HFFc6 (cell line): ENCODE data around the gene DNM1L. TPM values are rescaled to one million over a fixed set of nuclear protein-coding genes. Genes with fewer than 3 reads are reported as not detected.
A peak's percentile ranks its signal among the peaks of the same experiment; 100 is the strongest.

ENCODE experiments used
- DNase-seq: peaks from one replicate; pipeline ENCODE4 v3.0.0-alpha.2; 2018
- H3K27ac Mint-ChIP-seq: 2 replicates; pipeline ENCODE4 v1.8.0; 2020; ENCODE audit warnings: mild to moderate bottlenecking, mixed read lengths
- H3K27me3 Mint-ChIP-seq: 2 replicates; pipeline ENCODE4 v1.8.0; 2021; ENCODE audit warnings: mild to moderate bottlenecking, moderate library complexity, mixed read lengths; ENCODE audit not compliant: insufficient read depth
- H3K36me3 Mint-ChIP-seq: 2 replicates; pipeline ENCODE4 v1.8.0; 2021; ENCODE audit warnings: low read depth, mixed read lengths
- H3K4me1 Mint-ChIP-seq: 2 replicates; pipeline ENCODE4 v1.8.0; 2020; ENCODE audit warnings: low read depth, mixed read lengths
- H3K4me3 Mint-ChIP-seq: 2 replicates; pipeline ENCODE4 v1.8.0; 2020; ENCODE audit warnings: mild to moderate bottlenecking, moderate library complexity, mixed read lengths
- H3K9me3 Mint-ChIP-seq: 2 replicates; pipeline ENCODE4 v1.8.0; 2020; ENCODE audit warnings: mild to moderate bottlenecking, mixed read lengths
- total RNA-seq, 6 experiments: library from RNA; stranded (reverse); fragmentation: NEBNext Ultra II Directional; extraction: Animal tissue kit (Norgen Biotek cat#: 25700); gene quantifications; 2 replicates in 1 of 6; 3 replicates in 5 of 6; pipeline ENCODE4 v1.2.3, GENCODE V29; 2021
- TF ChIP-seq, protein P1 (sequence below): fragments of 200-600 bp; sonication (generic); IDR thresholded peaks from 2 replicates; pipeline ENCODE4 v1.5.0; 2021; ENCODE audit warnings: antibody characterized with exemption, mild to moderate bottlenecking

DNM1L gene
- total RNA-seq, 6 experiments from 2014 or later, result 53.3 to 62.2 (median 61.6) TPM

DNA sequence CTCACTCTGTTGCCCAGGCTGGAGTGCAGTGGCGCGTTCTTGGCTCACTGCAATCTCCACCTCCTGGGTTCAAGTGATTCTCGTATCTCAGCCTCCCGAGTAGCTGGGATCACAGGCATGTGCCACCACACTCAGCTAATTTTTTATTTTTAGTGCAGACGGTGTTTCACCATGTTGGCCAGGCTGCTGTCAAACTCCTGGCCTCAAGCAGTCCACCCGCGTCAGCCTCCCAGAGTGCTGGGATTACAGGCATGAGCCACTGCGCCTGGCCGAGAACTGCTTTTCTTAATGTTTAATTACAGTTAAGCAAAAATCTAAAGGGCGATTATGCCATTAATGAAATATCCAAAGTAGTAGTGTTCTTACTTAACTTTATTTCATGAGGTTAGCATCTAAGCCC, 63.0 kb downstream of the DNM1L start:
- Mint-ChIP-seq H3K27me3 (no peaks in the 10 kb centered on the region), H3K36me3 (peaks cover 21% of the 10 kb centered on the region; the same call in 1 of the 2 replicates), H3K4me1 (no peaks in the 10 kb centered on the region), H3K4me3 (no peak overlapping the region), H3K9me3 (no peaks in the 10 kb centered on the region), H3K27ac (no peak overlapping the region)
- TF ChIP-seq, protein P1, sequence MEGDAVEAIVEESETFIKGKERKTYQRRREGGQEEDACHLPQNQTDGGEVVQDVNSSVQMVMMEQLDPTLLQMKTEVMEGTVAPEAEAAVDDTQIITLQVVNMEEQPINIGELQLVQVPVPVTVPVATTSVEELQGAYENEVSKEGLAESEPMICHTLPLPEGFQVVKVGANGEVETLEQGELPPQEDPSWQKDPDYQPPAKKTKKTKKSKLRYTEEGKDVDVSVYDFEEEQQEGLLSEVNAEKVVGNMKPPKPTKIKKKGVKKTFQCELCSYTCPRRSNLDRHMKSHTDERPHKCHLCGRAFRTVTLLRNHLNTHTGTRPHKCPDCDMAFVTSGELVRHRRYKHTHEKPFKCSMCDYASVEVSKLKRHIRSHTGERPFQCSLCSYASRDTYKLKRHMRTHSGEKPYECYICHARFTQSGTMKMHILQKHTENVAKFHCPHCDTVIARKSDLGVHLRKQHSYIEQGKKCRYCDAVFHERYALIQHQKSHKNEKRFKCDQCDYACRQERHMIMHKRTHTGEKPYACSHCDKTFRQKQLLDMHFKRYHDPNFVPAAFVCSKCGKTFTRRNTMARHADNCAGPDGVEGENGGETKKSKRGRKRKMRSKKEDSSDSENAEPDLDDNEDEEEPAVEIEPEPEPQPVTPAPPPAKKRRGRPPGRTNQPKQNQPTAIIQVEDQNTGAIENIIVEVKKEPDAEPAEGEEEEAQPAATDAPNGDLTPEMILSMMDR, result no peak
- no peak for DNase-seq

DNA sequence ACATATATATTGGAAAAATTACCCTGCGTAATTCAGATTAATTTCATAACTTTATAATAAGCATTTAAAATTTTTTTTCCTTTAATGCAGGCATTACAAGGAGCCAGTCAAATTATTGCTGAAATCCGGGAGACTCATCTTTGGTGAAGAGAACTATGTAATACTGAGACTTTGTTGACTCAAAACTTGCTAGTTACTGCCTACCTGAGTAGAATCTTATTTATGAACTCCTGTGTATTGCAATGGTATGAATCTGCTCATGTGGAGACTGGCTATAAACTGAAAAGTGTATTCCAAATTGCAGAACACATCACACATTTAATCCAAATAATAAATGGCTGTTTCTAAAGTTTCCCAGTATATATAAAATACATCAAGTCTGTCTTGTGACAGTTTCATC, 64.2 kb downstream of the DNM1L start:
- Mint-ChIP-seq H3K27me3 (no peaks in the 10 kb centered on the region), H3K9me3 (no peaks in the 10 kb centered on the region), H3K36me3 (peaks cover 30% of the 10 kb centered on the region; the same call in 1 of the 2 replicates), H3K27ac (no peak overlapping the region), H3K4me1 (no peaks in the 10 kb centered on the region), H3K4me3 (no peak overlapping the region)
- DNase-seq, result no peak
- TF ChIP-seq, protein P1, result no peak

DNA sequence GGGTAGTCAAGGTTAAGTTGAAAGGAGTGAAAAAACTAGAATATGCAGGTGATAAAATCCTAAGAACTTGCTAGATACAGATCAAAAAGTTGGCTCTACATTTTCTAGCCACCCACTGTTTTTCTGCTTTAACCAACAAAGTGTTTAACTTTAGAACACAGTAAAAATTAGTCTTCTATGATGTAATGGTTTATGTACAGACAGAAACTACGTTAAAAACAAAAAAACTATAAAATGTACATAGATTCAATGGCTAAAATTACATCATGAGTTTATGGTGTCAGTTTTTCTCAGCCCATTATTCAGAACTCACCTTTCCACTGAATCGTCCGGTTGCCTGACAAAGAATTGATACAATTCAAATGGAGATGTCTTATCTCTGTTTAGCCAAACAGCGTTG, 74.5 kb downstream of the DNM1L start:
- Mint-ChIP-seq H3K27me3 (peaks cover 3% of the 10 kb centered on the region), H3K4me1 (peaks cover 26% of the 10 kb centered on the region), H3K4me3 (peak overlapping the region; percentile 93), H3K27ac (peak overlapping the region; percentile 95), H3K9me3 (no peaks in the 10 kb centered on the region), H3K36me3 (peaks cover 11% of the 10 kb centered on the region)
- TF ChIP-seq, protein P1, result no peak
- no peak for DNase-seq

DNA sequence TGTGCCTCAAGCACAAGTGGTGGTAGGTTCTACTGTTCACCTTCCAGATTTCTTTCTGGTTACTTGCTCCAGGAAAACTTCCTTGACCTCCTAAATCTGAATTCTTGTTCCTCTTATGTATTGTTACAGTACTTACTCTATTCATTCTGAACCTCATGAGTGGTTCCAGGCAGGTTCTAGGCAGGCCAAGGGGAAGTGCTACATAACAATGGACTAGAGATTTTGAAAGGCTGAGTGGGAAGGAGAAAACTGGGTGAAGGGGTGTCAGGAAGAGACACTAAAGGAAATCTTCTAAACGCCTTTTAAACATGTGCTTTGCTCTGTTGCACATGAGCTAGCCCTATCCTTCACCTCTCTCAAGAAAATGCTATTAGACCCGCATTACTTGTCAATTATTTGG, 75.0 kb downstream of the DNM1L start:
- H3K27me3 Mint-ChIP-seq, result peaks cover 3% of the 10 kb centered on the region
- no peak for DNase-seq
- H3K27ac Mint-ChIP-seq, result peak overlapping the region; percentile 95
- peaks cover 26% of the 10 kb centered on the region for H3K4me1 Mint-ChIP-seq
- TF ChIP-seq, protein P1, result no peak
- H3K36me3 Mint-ChIP-seq, result peaks cover 11% of the 10 kb centered on the region
- H3K9me3 Mint-ChIP-seq, result no peaks in the 10 kb centered on the region
- peak overlapping the region; percentile 93 for H3K4me3 Mint-ChIP-seq

DNA sequence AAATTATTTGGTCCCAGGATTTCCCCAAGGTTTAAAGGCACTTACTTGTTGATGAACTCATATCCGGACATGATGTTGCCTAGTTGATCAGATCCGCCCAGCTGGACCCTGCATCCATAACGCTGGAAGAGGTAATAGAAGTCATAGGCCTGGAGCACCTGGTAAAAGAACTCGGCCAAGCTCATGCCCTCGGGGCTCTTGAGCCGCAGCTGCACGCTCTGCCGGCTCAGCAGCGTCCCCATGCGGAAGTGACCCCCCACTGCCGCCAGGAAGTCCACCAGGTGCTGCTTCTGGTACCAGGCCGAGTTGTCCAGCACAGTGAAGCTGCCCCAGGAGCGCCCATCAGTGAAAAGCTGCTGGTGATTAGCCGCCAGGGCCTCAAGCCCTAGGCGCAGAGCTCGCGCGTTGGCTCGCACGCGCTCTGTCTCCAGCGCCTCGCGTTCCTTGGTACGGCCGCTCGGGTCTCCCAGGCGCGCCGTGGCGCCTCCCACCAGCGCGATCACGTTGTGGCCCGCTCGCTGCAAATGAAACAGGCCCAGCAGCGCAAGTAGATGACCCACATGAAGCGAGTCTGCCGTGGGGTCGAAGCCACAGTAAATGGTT, 76.1 kb downstream of the DNM1L start:
- peaks cover 6% of the 10 kb centered on the region for H3K36me3 Mint-ChIP-seq
- H3K27ac Mint-ChIP-seq, result peak overlapping the region; percentile 95
- TF ChIP-seq, protein P1, result peak; percentile 86
- DNase-seq, result peak; percentile 73
- peak overlapping the region; percentile 93 for H3K4me3 Mint-ChIP-seq
- peaks cover 26% of the 10 kb centered on the region for H3K4me1 Mint-ChIP-seq
- no peaks in the 10 kb centered on the region for H3K9me3 Mint-ChIP-seq
- peaks cover 3% of the 10 kb centered on the region for H3K27me3 Mint-ChIP-seq
